SU-DHL-6 (cell line): ENCODE measurements around the gene NPFFR2.
"Not testable (repeated sequence)": the region's sequence is repeated elsewhere in the genome, so short reads cannot be mapped to it uniquely, and the experiment has no call there.

ENCODE experiments used
- H2AFZ ChIP-seq: fragments of 200-600 bp; sonication (generic); 2 replicates; pipeline ENCODE4 v1.6.1; 2014; ENCODE audit warnings: low read depth, mild to moderate bottlenecking, moderate library complexity, mixed read lengths, antibody characterized with exemption, low read length; ENCODE audit not compliant: severe bottlenecking
- H3F3A ChIP-seq: fragments of 200-600 bp; shearing (Covaris generic); 2 replicates; pipeline ENCODE4 v1.6.0; 2016; ENCODE audit warnings: antibody characterized with exemption, mild to moderate bottlenecking; ENCODE audit not compliant: insufficient read depth
- H3K27ac ChIP-seq: fragments of 200-600 bp; sonication (generic); 2 replicates; pipeline ENCODE4 v1.5.1; 2016; ENCODE audit warnings: low read depth, mild to moderate bottlenecking, low read length, moderate library complexity, mixed read lengths
- H3K27me3 ChIP-seq: fragments of 200-600 bp; sonication (generic), shearing (Covaris generic); 2 replicates; pipeline ENCODE4 v1.6.0; 2014; ENCODE audit warnings: mild to moderate bottlenecking, low read length
- H3K36me3 ChIP-seq: fragments of 200-600 bp; sonication (generic); 2 replicates; pipeline ENCODE4 v1.6.1; 2014; ENCODE audit warnings: mild to moderate bottlenecking, low read length, mixed read lengths
- H3K4me2 ChIP-seq: fragments of 300-600, 200-600 bp; shearing (Covaris generic), sonication (generic); 2 replicates; pipeline ENCODE4 v1.6.0; 2014; ENCODE audit warnings: low read length, low read depth, mild to moderate bottlenecking; ENCODE audit not compliant: poor library complexity, severe bottlenecking
- H3K4me3 ChIP-seq: fragments of 200-600 bp; sonication (generic); 2 replicates; pipeline ENCODE4 v1.5.1; 2014; ENCODE audit warnings: antibody characterized with exemption, low read length, mild to moderate bottlenecking, mixed read lengths; ENCODE audit not compliant: insufficient read depth, poor library complexity, severe bottlenecking
- H3K79me2 ChIP-seq: fragments of 200-600 bp; sonication (generic); 2 replicates; pipeline ENCODE4 v1.6.1; 2014; ENCODE audit warnings: mild to moderate bottlenecking, low read length, moderate library complexity; ENCODE audit not compliant: insufficient read depth
- H3K9ac ChIP-seq: fragments of 200-600 bp; sonication (generic); 2 replicates; pipeline ENCODE4 v1.7.0; 2014; ENCODE audit warnings: mild to moderate bottlenecking, low read length
- H3K9me2 ChIP-seq: fragments of 200-600 bp; sonication (generic); replicated peaks from 2 replicates; pipeline ENCODE4 v1.6.1; 2014; ENCODE audit warnings: low read length; ENCODE audit not compliant: insufficient read depth
- H3K9me3 ChIP-seq: fragments of 200-600 bp; sonication (generic); 2 replicates; pipeline ENCODE4 v1.6.1; 2014; ENCODE audit warnings: low read length, mixed read lengths; ENCODE audit not compliant: insufficient read depth
- H4K20me1 ChIP-seq: fragments of 200-600 bp; sonication (generic); 2 replicates; pipeline ENCODE4 v1.6.1; 2014; ENCODE audit warnings: low read depth, mild to moderate bottlenecking, antibody characterized with exemption, low read length, moderate library complexity, mixed read lengths
- CTCF ChIP-seq: fragments of 200-600 bp; sonication (generic); IDR thresholded peaks from one replicate; pipeline ENCODE4 v1.5.1; 2017; ENCODE audit warnings: antibody characterized with exemption, mild to moderate bottlenecking, low read length, moderate library complexity; ENCODE audit not compliant: insufficient read depth, poor library complexity, severe bottlenecking
- EZH2phosphoT487 ChIP-seq: fragments of 200-600 bp; sonication (generic), shearing (Covaris generic); conservative IDR thresholded peaks from 2 replicates; pipeline ENCODE4 v1.6.1; 2018; ENCODE audit warnings: mild to moderate bottlenecking, antibody characterized with exemption, low read length, moderate library complexity, mixed read lengths

NPFFR2 gene

GRCh38 chr4:72128741-72129140 is 96.9 kb downstream of the NPFFR2 start:
- Histone ChIP-seq H3K4me2 (no peak overlapping the region), H3K9me2 (no peaks in the 10 kb centered on the region), H3K4me3 (no peak overlapping the region), H3K79me2 (no peaks in the 10 kb centered on the region), H3K36me3 (no peaks in the 10 kb centered on the region), H2AFZ (no peak overlapping the region), H3F3A (no peaks in the 10 kb centered on the region), H3K9ac (no peak overlapping the region), H4K20me1 (no peaks in the 10 kb centered on the region), H3K27me3 (no peaks in the 10 kb centered on the region), H3K27ac (no peak overlapping the region), H3K9me3 (no peaks in the 10 kb centered on the region)
- TF ChIP-seq CTCF (no peak), EZH2phosphoT487 (no peak)

- H3K36me3 ChIP-seq, result no peaks in the 10 kb centered on the region
- H3K27ac ChIP-seq, result no peak overlapping the region
- H3K79me2 ChIP-seq, result no peaks in the 10 kb centered on the region
- H3K9ac ChIP-seq, result no peak overlapping the region
- H2AFZ ChIP-seq, result no peak overlapping the region
- no peak overlapping the region for H3K4me2 ChIP-seq
- no peaks in the 10 kb centered on the region for H3K9me2 ChIP-seq
- TF ChIP-seq EZH2phosphoT487 (no peak), CTCF (no peak)
- H3K9me3 ChIP-seq, result no peaks in the 10 kb centered on the region
- no peaks in the 10 kb centered on the region for H3K27me3 ChIP-seq
- H4K20me1 ChIP-seq, result no peaks in the 10 kb centered on the region
- H3K4me3 ChIP-seq, result no peak overlapping the region
- no peaks in the 10 kb centered on the region for H3F3A ChIP-seq
Measured at GRCh38 chr4:72136429-72136828, 104.6 kb downstream of the NPFFR2 start.

GRCh38 chr4:72139997-72140396 is 108.2 kb downstream of the NPFFR2 start:
- H3K27me3 ChIP-seq, H3K36me3 ChIP-seq, H3K4me3 ChIP-seq, H3K4me2 ChIP-seq, H3K9me2 ChIP-seq, H2AFZ ChIP-seq, H4K20me1 ChIP-seq, H3K79me2 ChIP-seq, H3K9me3 ChIP-seq, H3F3A ChIP-seq, H3K27ac ChIP-seq, H3K9ac ChIP-seq: not testable (repeated sequence)

GRCh38 chr4:72144241-72144640 is 112.4 kb downstream of the NPFFR2 start:
- H3K27me3 ChIP-seq, result no peaks in the 10 kb centered on the region

More at GRCh38 chr4:72144241-72144640, 112.4 kb downstream of the NPFFR2 start:
- Histone ChIP-seq H3K27ac (no peak overlapping the region), H3K4me2 (no peak overlapping the region), H3K9me2 (no peaks in the 10 kb centered on the region), H3F3A (no peaks in the 10 kb centered on the region), H3K9me3 (no peaks in the 10 kb centered on the region), H2AFZ (no peak overlapping the region), H3K36me3 (no peaks in the 10 kb centered on the region), H3K79me2 (no peaks in the 10 kb centered on the region), H3K9ac (no peak overlapping the region), H3K4me3 (no peak overlapping the region), H4K20me1 (no peaks in the 10 kb centered on the region)
- TF ChIP-seq EZH2phosphoT487 (no peak), CTCF (no peak)
